GM21526 (cell line): ENCODE measurements around the gene RABGGTB.
"Not testable (repeated sequence)": the region's sequence is repeated elsewhere in the genome, so short reads cannot be mapped to it uniquely, and the experiment has no call there.

Experiments used
- ATAC-seq: cut with Tn5 transposase; IDR thresholded peaks from one replicate; pipeline ENCODE4 v1.9.1; 2021; ENCODE audit warnings: moderate library complexity; ENCODE audit not compliant: unreplicated experiment, low FRiP score

RABGGTB gene

DNA sequence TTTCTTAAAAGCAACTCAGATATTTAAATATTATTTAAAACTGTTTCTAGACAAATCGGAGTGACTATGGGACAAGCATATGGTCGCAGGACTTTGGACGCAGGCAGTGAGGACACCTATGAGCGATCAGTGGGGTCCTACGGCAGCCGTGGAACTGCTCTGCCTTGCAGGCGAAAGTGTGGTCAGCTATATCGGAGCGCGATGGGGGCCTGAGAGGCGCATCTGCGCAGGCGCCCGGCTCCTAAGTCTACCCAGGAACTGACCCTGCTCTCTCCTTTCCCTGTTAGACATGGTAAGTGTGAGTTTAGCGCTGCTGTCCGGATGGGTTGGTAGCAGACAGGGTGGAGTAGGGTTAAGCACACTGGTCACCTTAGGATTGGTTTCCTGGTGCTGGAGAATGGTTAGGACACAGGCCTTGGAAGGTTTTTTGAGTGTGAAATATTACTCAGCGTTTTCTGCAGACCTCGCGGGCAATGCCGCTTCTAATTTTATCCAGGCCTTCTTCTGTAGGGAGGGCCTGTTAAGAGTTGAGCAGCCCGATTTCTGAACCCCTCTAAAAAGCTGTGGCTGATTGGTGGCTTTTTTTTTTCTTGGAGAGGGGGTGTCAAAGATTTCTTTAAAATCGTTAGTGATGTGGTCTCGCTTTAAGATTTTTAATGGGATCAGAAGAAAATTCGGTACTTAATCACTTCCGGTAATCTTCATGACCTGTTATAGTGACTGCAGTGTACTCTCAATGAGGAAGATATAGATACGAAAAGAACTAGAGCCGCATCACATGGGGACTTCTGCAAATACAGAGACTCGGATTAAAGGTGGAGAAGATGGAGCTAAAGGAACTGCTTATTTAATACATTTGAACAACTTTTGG, at the start of gene RABGGTB:
TSS of gene RABGGTB (plus strand) at position 274 of the 871 bp plus-strand sequence. CDS start at position 290, 16 bp downstream.
- ATAC-seq, result peak; percentile 68

DNA sequence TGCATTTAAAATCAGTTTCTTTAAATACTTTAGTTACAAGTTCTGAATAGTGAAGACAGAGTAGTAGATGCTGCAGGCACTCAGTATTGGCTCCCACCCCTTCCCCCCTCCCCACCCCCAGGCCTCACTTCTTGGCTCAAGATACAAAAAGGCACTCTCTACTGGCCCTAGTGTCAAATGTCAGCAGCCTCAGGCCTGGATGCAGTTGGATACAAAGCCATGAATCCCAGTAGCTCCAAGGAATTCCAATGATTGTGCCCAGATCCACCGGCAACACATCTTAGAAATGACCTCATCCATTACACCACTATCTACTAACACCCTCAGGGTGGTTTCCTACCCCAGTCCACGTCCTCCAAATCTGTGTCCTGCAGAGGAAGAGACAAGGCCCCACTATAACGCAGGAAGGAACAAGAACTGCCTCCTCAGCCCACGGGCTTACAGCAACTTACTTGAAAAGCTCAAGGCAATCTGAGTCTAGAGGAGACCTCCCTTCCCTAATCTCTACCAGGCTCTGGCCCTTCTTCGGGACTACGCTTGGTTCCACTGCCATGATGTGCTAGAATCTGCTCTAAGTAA, 43.9 kb upstream of the RABGGTB start:
- no peak for ATAC-seq

DNA sequence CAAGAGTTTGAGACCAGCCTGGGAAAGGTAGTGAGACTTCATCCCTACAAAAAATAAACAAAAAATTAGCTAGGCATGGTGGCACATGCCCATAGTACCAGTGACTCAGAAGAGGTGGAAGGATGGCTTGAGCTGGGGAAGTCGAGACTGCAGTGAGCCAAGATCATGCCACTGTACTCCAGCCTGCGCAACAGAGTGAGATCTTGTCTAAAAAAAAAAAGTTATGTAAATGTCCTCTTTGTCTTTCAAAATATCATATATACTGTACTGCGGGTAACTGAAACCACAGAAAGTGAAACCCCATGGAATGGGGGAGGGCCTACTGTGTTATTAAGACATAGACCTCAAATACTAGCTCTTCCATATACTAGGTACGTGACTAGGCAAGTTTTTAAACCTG, 40.8 kb upstream of the RABGGTB start:
- ATAC-seq, result peak; percentile 80

DNA sequence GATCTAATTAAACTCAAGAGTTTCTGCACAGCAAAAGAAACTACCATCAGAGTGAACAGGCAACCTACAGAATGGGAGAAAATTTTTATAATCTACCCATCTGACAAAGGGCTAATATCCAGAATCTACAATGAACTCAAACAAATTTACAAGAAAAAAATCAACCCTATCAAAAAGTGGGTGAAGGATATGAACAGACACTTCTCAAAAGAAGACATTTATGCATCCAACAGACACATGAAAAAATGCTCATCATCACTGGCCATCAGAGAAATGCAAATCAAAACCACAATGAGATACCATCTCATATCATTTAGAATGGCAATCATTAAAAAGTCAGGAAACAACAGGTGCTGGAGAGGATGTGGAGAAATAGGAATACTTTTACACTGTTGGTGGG, 28.8 kb upstream of the RABGGTB start:
- not testable (repeated sequence) for ATAC-seq

GRCh38 chr1:75758543-75758942, 27.5 kb upstream of the RABGGTB start:
- ATAC-seq, result not testable (repeated sequence)

- ATAC-seq, result no peak
These were observed 21.9 kb upstream of the RABGGTB start for GRCh38 chr1:75764057-75764655.

GRCh38 chr1:75765697-75766355, 20.2 kb upstream of the RABGGTB start:
- ATAC-seq, result no peak

DNA sequence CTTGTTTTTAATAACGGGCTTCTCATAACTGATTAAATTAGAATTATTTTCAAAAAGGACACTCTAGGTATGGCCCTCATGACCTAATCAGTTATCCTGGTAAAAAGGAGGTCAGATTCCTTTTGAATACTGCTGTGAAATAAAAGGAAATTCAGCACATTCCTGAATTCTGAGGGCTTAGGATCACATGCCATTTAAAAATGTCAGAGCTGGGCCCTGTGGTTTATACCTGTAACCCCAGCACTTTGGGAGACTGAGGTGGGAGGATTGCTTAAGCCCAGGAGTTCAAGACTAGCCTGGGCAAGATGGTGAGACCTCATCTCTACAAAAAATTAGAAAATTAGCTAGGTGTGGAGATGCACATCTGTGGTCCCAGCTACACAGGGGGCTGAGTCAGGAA, 18.0 kb upstream of the RABGGTB start:
- no peak for ATAC-seq

- ATAC-seq, result no peak
These were observed 15.3 kb upstream of the RABGGTB start for GRCh38 chr1:75770761-75771160.

DNA sequence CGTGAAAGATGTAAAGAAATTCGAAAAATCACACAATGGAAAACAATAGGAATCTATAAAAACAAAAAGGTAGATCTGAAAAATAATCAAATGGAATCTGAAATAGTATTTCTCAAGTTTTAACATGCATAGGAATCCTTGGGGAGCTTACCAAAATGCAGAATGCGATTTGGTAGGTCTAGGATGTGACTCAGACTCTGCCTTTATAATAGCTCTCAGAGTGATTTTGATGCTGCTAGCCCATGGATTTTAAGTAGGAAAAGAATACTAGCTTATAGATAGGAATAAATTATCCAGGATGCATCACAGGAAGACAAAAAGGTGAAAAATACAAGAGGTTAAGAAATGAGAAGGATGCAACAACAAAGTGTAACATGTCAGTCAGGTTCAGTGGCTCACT, 14.1 kb upstream of the RABGGTB start:
- no peak for ATAC-seq

DNA sequence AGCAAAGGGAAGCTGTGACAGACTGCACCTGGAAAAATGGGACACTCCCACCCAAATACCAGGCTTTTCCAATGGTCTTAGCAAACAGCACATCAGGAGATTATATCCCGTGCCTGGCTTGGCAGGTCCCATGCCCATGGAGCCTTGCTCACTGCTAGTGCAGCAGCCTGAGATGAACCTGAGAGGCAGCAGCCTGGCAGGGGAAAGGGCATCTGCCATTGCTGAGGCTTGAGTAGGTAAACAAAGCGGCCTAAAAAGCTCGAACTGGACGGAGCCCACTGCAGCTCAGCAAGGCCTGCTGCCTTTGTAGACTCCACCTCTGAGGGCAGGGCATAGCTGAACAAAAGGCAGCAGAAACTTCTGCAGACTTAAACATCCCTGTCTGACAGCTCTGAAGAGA, 8.2 kb upstream of the RABGGTB start:
- not testable (repeated sequence) for ATAC-seq

GRCh38 chr1:75778694-75779093, 7.4 kb upstream of the RABGGTB start:
- ATAC-seq, result not testable (repeated sequence)

GRCh38 chr1:75780183-75780582, 5.9 kb upstream of the RABGGTB start:
- ATAC-seq, result not testable (repeated sequence)

DNA sequence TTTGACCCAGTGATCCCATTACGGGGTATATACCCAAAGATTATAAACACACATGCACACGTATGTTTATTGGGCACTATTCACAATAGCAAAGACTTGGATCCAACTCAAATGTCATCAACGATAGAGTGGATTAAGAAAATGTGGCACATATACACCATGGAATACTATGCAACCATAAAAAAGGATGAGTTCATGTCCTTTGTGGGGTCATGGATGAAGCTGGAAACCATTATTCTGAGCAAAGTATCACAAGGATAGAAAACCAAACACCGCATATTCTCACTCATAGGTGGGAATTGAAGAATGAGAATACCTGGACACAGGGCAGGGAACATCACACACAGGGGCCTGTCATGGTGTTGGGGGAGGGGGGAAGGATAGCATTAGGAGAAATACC, 2.1 kb upstream of the RABGGTB start:
- not testable (repeated sequence) for ATAC-seq

GRCh38 chr1:75785320-75785982, 605 bp upstream of the RABGGTB start:
- ATAC-seq, result peak; percentile 20

DNA sequence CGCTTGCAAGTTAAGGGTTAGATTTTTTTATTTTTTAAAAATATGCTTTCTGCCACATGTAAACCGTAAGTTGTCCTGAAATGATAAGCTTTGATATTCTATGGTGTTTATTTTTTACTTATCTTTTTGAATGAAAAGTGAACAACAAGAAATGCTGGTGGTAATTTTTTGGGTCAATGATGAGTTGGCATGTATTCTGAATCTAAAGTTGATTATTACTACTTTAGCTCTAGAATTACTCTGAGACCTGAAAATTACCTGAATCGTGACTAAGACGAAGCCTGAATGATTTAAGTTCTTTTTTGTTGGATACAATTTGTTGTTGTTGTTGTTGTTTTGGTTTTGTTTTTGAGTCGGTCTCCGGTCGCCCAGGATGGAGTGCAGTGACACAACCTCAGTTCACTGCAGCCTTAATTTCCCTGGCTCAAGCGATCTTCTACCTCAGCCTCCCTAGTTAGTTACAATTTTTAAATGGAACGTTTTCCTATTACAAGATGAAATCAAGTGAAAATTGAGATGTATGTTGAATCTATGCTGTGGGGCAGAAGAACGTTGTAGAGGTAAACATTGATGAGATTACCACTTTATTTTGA, 941 bp downstream of the RABGGTB start:
- ATAC-seq, result no peak

DNA sequence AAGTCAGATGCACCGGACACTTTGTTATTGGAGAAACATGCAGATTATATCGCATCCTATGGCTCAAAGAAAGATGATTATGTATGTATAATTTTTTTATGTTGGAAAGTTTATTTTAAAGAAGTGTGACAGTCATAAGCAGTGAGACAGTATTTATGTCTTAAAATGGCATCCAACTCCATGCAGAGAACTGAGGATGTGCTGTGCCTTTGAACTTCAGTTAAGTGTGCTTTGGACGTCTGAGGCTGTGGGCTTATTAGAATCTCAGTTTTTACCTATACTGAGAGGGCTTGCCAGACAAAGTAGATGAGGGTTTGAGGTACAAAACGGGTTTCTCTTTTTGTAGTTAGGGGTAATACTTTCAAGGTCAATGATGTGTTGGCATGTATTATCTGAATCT, 1.5 kb downstream of the RABGGTB start:
- no peak for ATAC-seq

DNA sequence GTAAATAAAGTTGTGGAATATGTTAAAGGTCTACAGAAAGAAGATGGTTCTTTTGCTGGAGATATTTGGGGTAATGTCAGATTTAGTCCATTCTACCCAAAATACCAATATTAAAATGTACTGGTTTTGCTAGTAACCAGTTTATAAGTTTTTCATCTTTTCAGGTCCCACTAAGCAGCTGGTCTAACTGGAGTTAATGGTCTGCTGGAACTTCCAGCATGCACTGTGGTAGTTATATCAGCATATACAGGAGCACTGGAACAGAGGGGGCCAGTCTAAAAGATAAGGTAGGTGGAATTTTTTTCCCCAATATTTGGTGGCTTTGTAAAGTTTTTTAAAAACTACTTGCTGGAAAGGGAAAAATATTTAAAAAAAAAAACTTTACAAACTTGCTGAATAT, 3.9 kb downstream of the RABGGTB start:
- no peak for ATAC-seq

GRCh38 chr1:75791022-75791421, 5.0 kb downstream of the RABGGTB start:
- ATAC-seq, result no peak

DNA sequence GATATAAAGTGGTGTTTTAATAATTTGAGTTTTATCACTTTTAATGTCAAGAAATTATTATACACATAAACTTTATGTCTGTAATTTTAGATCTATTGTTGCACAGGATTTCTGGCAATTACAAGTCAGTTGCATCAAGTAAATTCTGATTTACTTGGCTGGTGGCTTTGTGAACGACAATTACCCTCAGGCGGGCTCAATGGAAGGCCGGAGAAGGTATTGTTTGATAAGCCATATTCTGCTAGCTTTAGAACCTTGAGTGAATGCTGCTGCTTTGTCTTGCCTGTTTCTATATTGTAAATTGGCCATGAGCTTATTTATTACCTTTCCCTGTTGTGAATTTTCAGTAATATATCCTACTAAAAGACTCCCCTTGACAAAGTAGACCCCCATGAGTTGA, 6.0 kb downstream of the RABGGTB start:
- no peak for ATAC-seq
